Upper lobe of left lung (tissue), 4 donors: ENCODE results near the gene THYN1.

Source experiments
- CTCF ChIP-seq, 6 experiments: fragments of 450-650 bp in 4 of 6; fragments of 200-600 bp in 2 of 6; sonication (generic) in 2 of 6; IDR thresholded peaks; one replicate each; pipeline ENCODE4 v1.5.1; 2016 to 2019; ENCODE audit warnings: antibody characterized with exemption in 6 of 6
- POLR2A ChIP-seq, 4 donors: fragments of 450-650 bp; IDR thresholded peaks; one replicate each; pipeline ENCODE4 v1.5.1; 2016 to 2017; ENCODE audit warnings: antibody characterized with exemption in 4 of 4, mild to moderate bottlenecking in 2 of 4
- POLR2AphosphoS5 ChIP-seq, 2 donors: sonication (generic); formaldehyde crosslinking; IDR thresholded peaks; one replicate each; pipeline ENCODE4 v1.5.1; 2017; ENCODE audit warnings: antibody characterized with exemption in 2 of 2

- no peak for TF ChIP-seq POLR2A (IDR thresholded peaks at IDR 0.05)
- no peak for TF ChIP-seq CTCF (IDR thresholded peaks at IDR 0.05)
- TF ChIP-seq POLR2AphosphoS5 (IDR thresholded peaks at IDR 0.05) = no peak
Measured at GRCh38 chr11:134235399-134235798, 17.8 kb downstream of the THYN1 start.
